Smooth muscle cell (in vitro differentiated cells): ENCODE measurements around the gene MST1. TPM values are rescaled to one million over a fixed set of nuclear protein-coding genes. Genes with fewer than 3 reads are reported as not detected.
A peak's percentile ranks its signal among the peaks of the same experiment; 100 is the strongest.

Experiments used
- DNase-seq: peaks from one replicate; lab custom pipeline; 2025; ENCODE audit not compliant: unreplicated experiment; lab: John Stamatoyannopoulos, UW
- H2AFZ ChIP-seq: fragments of 200-600 bp; sonication (generic); 2 replicates; pipeline ENCODE4 v1.6.0; 2016; ENCODE audit warnings: antibody characterized with exemption, low read depth, mild to moderate bottlenecking
- H3F3A ChIP-seq: fragments of 200-600 bp; sonication (generic); 2 replicates; pipeline ENCODE4 v1.6.0; 2017; ENCODE audit warnings: antibody characterized with exemption, low read depth
- H3K27ac ChIP-seq: fragments of 200-600 bp; sonication (generic); 2 replicates; pipeline ENCODE4 v1.5.1; 2016; ENCODE audit warnings: low read depth, mild to moderate bottlenecking
- H3K27me3 ChIP-seq: fragments of 200-600 bp; sonication (generic); 2 replicates; pipeline ENCODE4 v1.6.1; 2016; ENCODE audit warnings: low read depth, mild to moderate bottlenecking
- H3K36me3 ChIP-seq: fragments of 200-600 bp; sonication (generic); 2 replicates; pipeline ENCODE4 v1.5.1; 2016; ENCODE audit warnings: low read depth
- H3K4me1 ChIP-seq: fragments of 200-600 bp; sonication (generic); 2 replicates; pipeline ENCODE4 v1.5.1; 2016; ENCODE audit warnings: low read depth
- H3K4me2 ChIP-seq: fragments of 200-600 bp; sonication (generic); 2 replicates; pipeline ENCODE4 v1.6.0; 2016; ENCODE audit warnings: mild to moderate bottlenecking
- H3K4me3 ChIP-seq: fragments of 200-600 bp; sonication (generic); 2 replicates; pipeline ENCODE4 v1.5.1; 2016; ENCODE audit warnings: mild to moderate bottlenecking
- H3K79me2 ChIP-seq: fragments of 200-600 bp; sonication (generic); 2 replicates; pipeline ENCODE4 v1.6.0; 2016; ENCODE audit warnings: low read depth, mild to moderate bottlenecking
- H3K9ac ChIP-seq: fragments of 200-600 bp; sonication (generic); 2 replicates; pipeline ENCODE4 v1.6.0; 2016; ENCODE audit warnings: low read depth
- H3K9me3 ChIP-seq: fragments of 200-600 bp; sonication (generic); replicated peaks from 2 replicates; pipeline ENCODE4 v1.5.1; 2016; ENCODE audit warnings: low read depth
- H4K20me1 ChIP-seq: fragments of 200-600 bp; sonication (generic); 2 replicates; pipeline ENCODE4 v1.6.0; 2016; ENCODE audit warnings: low read depth
- CTCF ChIP-seq: fragments of 200-600 bp; sonication (generic); IDR thresholded peaks from 2 replicates; pipeline ENCODE4 v1.5.1; 2017; ENCODE audit warnings: borderline replicate concordance, mild to moderate bottlenecking, antibody characterized with exemption; ENCODE audit not compliant: insufficient read depth, poor library complexity, severe bottlenecking
- WGBS: methylation state at CpG from one replicate; pipeline ENCODE4 v1.1.7; 2016; ENCODE audit warnings: low lambda C conversion rate; 5-methylcytosine and 5-hydroxymethylcytosine counted together
- polyA plus RNA-seq: library from polyadenylated mRNA; unstranded; fragments of >200 nt; fragmentation: Nextera tagmentation; extraction: Ambion mirVana; gene quantifications from 2 replicates; pipeline ENCODE4 v1.2.1, GENCODE V29; 2016
- total RNA-seq: library from RNA; depleted of rRNA; stranded (reverse); fragments of >200 nt; gene quantifications from 2 replicates; pipeline ENCODE4 v1.2.3, GENCODE V29; 2014

Gene MST1
- total and polyA plus RNA-seq, 2 experiments from 2014 or later: 18.7 to 22.9 TPM

GRCh38 chr3:49669352-49669751 lies 19.9 kb downstream of the MST1 start:
- Histone ChIP-seq H3K4me2 (no peak overlapping the region), H3K9me3 (no peaks in the 10 kb centered on the region), H2AFZ (no peak overlapping the region), H3K4me1 (peaks cover 9% of the 10 kb centered on the region), H3F3A (peaks cover 6% of the 10 kb centered on the region), H3K79me2 (no peaks in the 10 kb centered on the region), H3K36me3 (no peaks in the 10 kb centered on the region), H3K9ac (no peak overlapping the region), H3K27ac (no peak overlapping the region), H3K4me3 (no peak overlapping the region), H4K20me1 (no peaks in the 10 kb centered on the region), H3K27me3 (no peaks in the 10 kb centered on the region)
- no peak for TF ChIP-seq CTCF
- 97% methylated on average over 3 of the region's 3 CpGs for WGBS
- DNase-seq: no peak

GRCh38 chr3:49668861-49669260 lies 20.4 kb downstream of the MST1 start:
- Histone ChIP-seq H3K4me3 (no peak overlapping the region), H2AFZ (no peak overlapping the region), H3F3A (peaks cover 6% of the 10 kb centered on the region), H4K20me1 (no peaks in the 10 kb centered on the region), H3K9me3 (no peaks in the 10 kb centered on the region), H3K36me3 (no peaks in the 10 kb centered on the region), H3K4me1 (peaks cover 9% of the 10 kb centered on the region), H3K27ac (no peak overlapping the region), H3K79me2 (no peaks in the 10 kb centered on the region), H3K4me2 (peak overlapping the region; percentile 21), H3K27me3 (no peaks in the 10 kb centered on the region), H3K9ac (no peak overlapping the region)
- 66% methylated on average over 4 of the region's 5 CpGs for WGBS
- DNase-seq: no peak
- no peak for TF ChIP-seq CTCF

- H3K27ac ChIP-seq: no peak overlapping the region
Observed at GRCh38 chr3:49668414-49668797, 20.9 kb downstream of the MST1 start.

More at GRCh38 chr3:49668414-49668797, 20.9 kb downstream of the MST1 start:
- no peak for DNase-seq
- Histone ChIP-seq H3K9me3 (no peaks in the 10 kb centered on the region), H2AFZ (no peak overlapping the region), H3K27me3 (no peaks in the 10 kb centered on the region), H3K4me2 (peak overlapping the region; percentile 21), H3K36me3 (no peaks in the 10 kb centered on the region), H3K79me2 (no peaks in the 10 kb centered on the region), H3K4me1 (peaks cover 8% of the 10 kb centered on the region), H4K20me1 (no peaks in the 10 kb centered on the region), H3K9ac (no peak overlapping the region), H3K4me3 (no peak overlapping the region), H3F3A (peaks cover 6% of the 10 kb centered on the region)
- 37% methylated on average over 5 of the region's 5 CpGs for WGBS
- TF ChIP-seq CTCF: no peak
